Keratinocyte (primary cell): Measurements from ENCODE around the gene PIK3AP1. TPM values are rescaled to one million over a fixed set of nuclear protein-coding genes. Genes with fewer than 3 reads are reported as not detected.

Source experiments
- DNase-seq: peaks from one replicate; pipeline ENCODE4 v3.0.0-alpha.2; 2011; ENCODE audit warnings: low read depth, missing footprints, low spot score
- FAIRE-seq: peaks from 2 replicates; lab custom pipeline; 2011; peaks lifted over from hg19 to GRCh38; lab: Jason Lieb, UNC
- H2AFZ ChIP-seq: 2 replicates; pipeline ENCODE4 v1.6.0; 2012; ENCODE audit warnings: low read length, control low read depth, inconsistent platforms; ENCODE audit not compliant: control insufficient read depth
- H3K27ac ChIP-seq: 2 replicates; pipeline ENCODE4 v1.5.1; 2011; ENCODE audit warnings: low read length; ENCODE audit not compliant: control insufficient read depth, insufficient read depth
- H3K27me3 ChIP-seq: 3 replicates; pipeline ENCODE4 v1.6.0; 2011; ENCODE audit warnings: low read length; ENCODE audit not compliant: control insufficient read depth, insufficient read depth; ENCODE audit errors: extremely low read depth
- H3K36me3 ChIP-seq, 2 experiments: 2 replicates in 1 of 2; 3 replicates in 1 of 2; pipeline ENCODE4 v1.5.1; 2011; ENCODE audit warnings: low read length in 2 of 2, mild to moderate bottlenecking in 1 of 2; ENCODE audit not compliant: control insufficient read depth in 2 of 2, insufficient read depth in 2 of 2; ENCODE audit errors: extremely low read depth in 1 of 2
- H3K4me1 ChIP-seq: 3 replicates; pipeline ENCODE4 v1.5.1; 2011; ENCODE audit warnings: low read length; ENCODE audit not compliant: control insufficient read depth, insufficient read depth; ENCODE audit errors: extremely low read depth
- H3K4me2 ChIP-seq: 3 replicates; pipeline ENCODE4 v1.6.0; 2011; ENCODE audit warnings: low read depth, low read length; ENCODE audit not compliant: control insufficient read depth, insufficient read depth; ENCODE audit errors: extremely low read depth
- H3K4me3 ChIP-seq, 3 experiments: fragments of 200-600 bp in 1 of 3; sonication (generic) in 1 of 3; 2 replicates in 2 of 3; 3 replicates in 1 of 3; pipeline ENCODE4 v1.5.1; 2011 to 2016; ENCODE audit warnings: low read length in 3 of 3, mild to moderate bottlenecking in 3 of 3, control low read depth in 2 of 3, inconsistent platforms in 1 of 3, low read depth in 1 of 3, mixed read lengths in 1 of 3, mixed run types in 1 of 3, moderate library complexity in 1 of 3; ENCODE audit not compliant: control insufficient read depth in 2 of 3, insufficient read depth in 2 of 3; ENCODE audit errors: extremely low read depth in 1 of 3
- H3K79me2 ChIP-seq: 2 replicates; pipeline ENCODE4 v1.6.0; 2012; ENCODE audit warnings: low read length; ENCODE audit not compliant: control insufficient read depth, insufficient read depth
- H3K9ac ChIP-seq: 3 replicates; pipeline ENCODE4 v1.6.0; 2011; ENCODE audit warnings: low read length; ENCODE audit not compliant: control insufficient read depth, insufficient read depth; ENCODE audit errors: extremely low read depth
- H3K9me1 ChIP-seq: 3 replicates; pipeline ENCODE4 v1.6.0; 2011; ENCODE audit warnings: low read length; ENCODE audit not compliant: control insufficient read depth, insufficient read depth; ENCODE audit errors: extremely low read depth
- H3K9me3 ChIP-seq: 2 replicates; pipeline ENCODE4 v1.5.1; 2012; ENCODE audit warnings: low read depth, low read length; ENCODE audit not compliant: control insufficient read depth
- H4K20me1 ChIP-seq: 3 replicates; pipeline ENCODE4 v1.6.0; 2011; ENCODE audit warnings: low read length; ENCODE audit not compliant: control insufficient read depth, insufficient read depth; ENCODE audit errors: extremely low read depth
- EZH2 ChIP-seq: IDR thresholded peaks from one replicate; pipeline ENCODE4 v1.6.1; 2012; ENCODE audit warnings: inconsistent platforms, mild to moderate bottlenecking, low read length, moderate library complexity
- dilution Hi-C: fragments of 300-500 bp; cut with MboI; formaldehyde crosslinking; loops from one replicate; pipeline ENCODE4 v1.7.0; 2020; ENCODE audit warnings: low sequenced_read_pairs; ENCODE audit not compliant: extremely low pct_ligation_motif_present
- polyA plus RNA-seq, 5 experiments: library from polyadenylated mRNA; depleted of rRNA in 3 of 5; stranded (reverse) in 3 of 5; stranded (forward) in 1 of 5; unstranded in 1 of 5; fragments of >200 nt; gene quantifications; 1 replicate in 1 of 5; 2 replicates in 3 of 5; 3 replicates in 1 of 5; pipeline versions ENCODE4 v1.2.1 to v1.2.3, GENCODE V29; 2011 to 2012; ENCODE audit warnings: missing spikeins in 2 of 5, low read depth in 1 of 5, low replicate concordance in 1 of 5
- TF ChIP-seq, protein P1 (sequence below), 3 experiments: IDR thresholded peaks in 1 of 3; conservative IDR thresholded peaks in 1 of 3; optimal IDR thresholded peaks in 1 of 3; 2 replicates in 2 of 3; 3 replicates in 1 of 3; pipeline versions ENCODE3 to v1.5.1; 2011; ENCODE audit warnings: low read length in 3 of 3, mild to moderate bottlenecking in 3 of 3, moderate library complexity in 2 of 3, control low read depth in 1 of 3, inconsistent platforms in 1 of 3; ENCODE audit not compliant: insufficient read depth in 2 of 3; ENCODE audit errors: extremely low read depth in 1 of 3

PIK3AP1 gene
- polyA plus RNA-seq, 1 donor (not counting 4 experiments of a cell fraction or from before 2014, with no cell fraction given) = not detected

DNA sequence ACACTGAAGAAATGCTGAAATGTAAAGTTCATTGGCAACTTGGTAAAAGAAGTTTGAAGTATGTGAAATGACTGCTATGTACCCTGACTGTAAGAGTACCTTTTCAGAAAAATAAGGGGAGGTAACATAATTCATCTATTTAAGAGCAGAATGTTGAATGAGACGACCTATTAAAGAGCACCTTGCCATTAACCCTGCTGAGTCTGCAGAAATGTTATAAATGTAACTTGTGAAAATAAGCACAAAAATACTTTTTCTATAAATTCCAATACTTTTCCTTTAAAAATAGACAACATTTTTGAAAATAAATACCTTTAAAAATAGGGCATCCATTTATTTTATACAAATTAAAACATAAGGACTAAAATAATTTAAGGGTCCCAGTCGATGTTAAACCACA is 141.2 kb downstream of the PIK3AP1 start:
- Histone ChIP-seq H3K9me1 (no peaks in the 10 kb centered on the region), H3K9ac (no peak overlapping the region), H3K4me2 (no peak overlapping the region), H3K27ac (no peak overlapping the region), H3K27me3 (no peaks in the 10 kb centered on the region), H3K4me1 (no peaks in the 10 kb centered on the region), H4K20me1 (peaks cover 16% of the 10 kb centered on the region), H3K9me3 (no peaks in the 10 kb centered on the region), H3K36me3 (peaks cover 4% of the 10 kb centered on the region in 2 experiments), H2AFZ (no peak overlapping the region), H3K79me2 (peaks cover 98% of the 10 kb centered on the region), H3K4me3 (no peak overlapping the region)
- TF ChIP-seq, protein P1, sequence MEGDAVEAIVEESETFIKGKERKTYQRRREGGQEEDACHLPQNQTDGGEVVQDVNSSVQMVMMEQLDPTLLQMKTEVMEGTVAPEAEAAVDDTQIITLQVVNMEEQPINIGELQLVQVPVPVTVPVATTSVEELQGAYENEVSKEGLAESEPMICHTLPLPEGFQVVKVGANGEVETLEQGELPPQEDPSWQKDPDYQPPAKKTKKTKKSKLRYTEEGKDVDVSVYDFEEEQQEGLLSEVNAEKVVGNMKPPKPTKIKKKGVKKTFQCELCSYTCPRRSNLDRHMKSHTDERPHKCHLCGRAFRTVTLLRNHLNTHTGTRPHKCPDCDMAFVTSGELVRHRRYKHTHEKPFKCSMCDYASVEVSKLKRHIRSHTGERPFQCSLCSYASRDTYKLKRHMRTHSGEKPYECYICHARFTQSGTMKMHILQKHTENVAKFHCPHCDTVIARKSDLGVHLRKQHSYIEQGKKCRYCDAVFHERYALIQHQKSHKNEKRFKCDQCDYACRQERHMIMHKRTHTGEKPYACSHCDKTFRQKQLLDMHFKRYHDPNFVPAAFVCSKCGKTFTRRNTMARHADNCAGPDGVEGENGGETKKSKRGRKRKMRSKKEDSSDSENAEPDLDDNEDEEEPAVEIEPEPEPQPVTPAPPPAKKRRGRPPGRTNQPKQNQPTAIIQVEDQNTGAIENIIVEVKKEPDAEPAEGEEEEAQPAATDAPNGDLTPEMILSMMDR (optimal IDR thresholded peaks at IDR 0.05 in 1 of 3, IDR thresholded peaks at IDR 0.05 in 1 of 3, conservative IDR thresholded peaks at IDR 0.05 in 1 of 3; ENCODE audit: extremely low read depth in 1 of 3, insufficient read depth in 2 of 3, low read length in 3 of 3) = no peak
- dilution Hi-C loops = no loop called here
- DNase-seq (no peak), FAIRE-seq (no peak)

DNA sequence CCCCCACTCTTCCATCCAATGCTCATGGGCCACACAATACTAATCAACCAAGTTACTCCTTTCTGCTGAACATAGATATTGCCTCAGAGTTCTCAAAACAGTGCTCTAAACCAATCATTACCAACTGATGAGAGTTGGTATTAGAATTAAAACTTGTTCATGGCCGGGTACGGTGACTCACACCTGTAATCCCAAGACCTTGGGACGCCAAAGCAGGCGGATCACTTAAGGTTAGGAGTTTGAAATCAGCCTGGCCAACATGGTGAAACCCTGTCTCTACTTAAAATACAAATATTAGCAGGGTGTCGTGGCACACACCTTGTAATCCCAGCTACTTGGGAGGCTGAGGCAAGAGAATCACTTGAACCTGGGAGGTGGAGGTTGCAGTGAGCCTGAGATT is 141.7 kb downstream of the PIK3AP1 start:
- H2AFZ ChIP-seq = no peak overlapping the region
- no peak overlapping the region for H3K4me2 ChIP-seq
- no peak for DNase-seq
- H3K79me2 ChIP-seq = peaks cover 97% of the 10 kb centered on the region
- H3K9me1 ChIP-seq = no peaks in the 10 kb centered on the region
- peaks cover 4% of the 10 kb centered on the region in 2 experiments for H3K36me3 ChIP-seq
- H4K20me1 ChIP-seq = peaks cover 16% of the 10 kb centered on the region
- no peak for TF ChIP-seq EZH2
- TF ChIP-seq, protein P1 (optimal IDR thresholded peaks at IDR 0.05 in 1 of 3, IDR thresholded peaks at IDR 0.05 in 1 of 3, conservative IDR thresholded peaks at IDR 0.05 in 1 of 3; ENCODE audit: extremely low read depth in 1 of 3, insufficient read depth in 2 of 3, low read length in 3 of 3) = no peak
- H3K9ac ChIP-seq = no peak overlapping the region
- H3K4me3 ChIP-seq = no peak overlapping the region
- no peak for FAIRE-seq
- dilution Hi-C loops = no loop called here
- H3K27me3 ChIP-seq = no peaks in the 10 kb centered on the region
- H3K27ac ChIP-seq = no peak overlapping the region
- no peaks in the 10 kb centered on the region for H3K9me3 ChIP-seq
- no peaks in the 10 kb centered on the region for H3K4me1 ChIP-seq
